HepG2 (cell line): Measurements from ENCODE around the gene SLC6A6. TPM values are rescaled to one million over a fixed set of nuclear protein-coding genes. Genes with fewer than 3 reads are reported as not detected.

Source experiments
- BRCA1 ChIP-seq: sonication (generic); formaldehyde crosslinking; IDR thresholded peaks from 2 replicates; pipeline ENCODE4 v1.4.0; 2020; ENCODE audit warnings: missing genetic modification reagents
- CBFB ChIP-seq: sonication (generic); formaldehyde crosslinking; IDR thresholded peaks from 2 replicates; pipeline ENCODE4 v1.4.0; 2020; ENCODE audit warnings: missing genetic modification reagents
- CHCHD3 ChIP-seq: sonication (generic); formaldehyde crosslinking; IDR thresholded peaks from 2 replicates; pipeline ENCODE4 v1.8.0; 2022; ENCODE audit warnings: mild to moderate bottlenecking, missing genetic modification reagents, moderate library complexity
- FOXK1 ChIP-seq: sonication (generic); formaldehyde crosslinking; IDR thresholded peaks from 2 replicates; pipeline ENCODE4 v1.4.0; 2020; ENCODE audit warnings: low read depth, missing genetic modification reagents, borderline replicate concordance
- GFI1 ChIP-seq: sonication (generic); formaldehyde crosslinking; IDR thresholded peaks from 2 replicates; pipeline ENCODE4 v1.5.0; 2020; ENCODE audit warnings: missing genetic modification reagents, mild to moderate bottlenecking, borderline replicate concordance
- HDAC2 ChIP-seq: sonication (generic); formaldehyde crosslinking; IDR thresholded peaks from 2 replicates; pipeline ENCODE4 v1.4.0; 2020; ENCODE audit warnings: missing genetic modification reagents
- HMG20A ChIP-seq: IDR thresholded peaks from 2 replicates; pipeline ENCODE4 v1.6.1; 2016; ENCODE audit warnings: borderline replicate concordance
- IKZF1 ChIP-seq: fragments of 450-650 bp; IDR thresholded peaks from 2 replicates; pipeline ENCODE4 v1.7.1; 2016
- KLF12 ChIP-seq: sonication (generic); formaldehyde crosslinking; IDR thresholded peaks from 2 replicates; pipeline ENCODE4 v1.4.0; 2020; ENCODE audit warnings: missing genetic modification reagents, borderline replicate concordance
- LCORL ChIP-seq, 2 experiments: fragments of 450-650 bp in 1 of 2; sonication (generic) in 1 of 2; formaldehyde crosslinking in 1 of 2; IDR thresholded peaks; 2 replicates each; pipeline versions ENCODE4 v1.5.0 to v1.6.1; 2017 to 2020; ENCODE audit warnings: antibody characterized with exemption in 1 of 2, missing genetic modification reagents in 1 of 2
- MXI1 ChIP-seq: IDR thresholded peaks from 3 replicates; pipeline ENCODE4 v1.6.1; 2012; ENCODE audit warnings: low read depth, low read length, inconsistent platforms, borderline replicate concordance
- NRL ChIP-seq: sonication (generic); formaldehyde crosslinking; IDR thresholded peaks from 2 replicates; pipeline ENCODE4 v1.5.0; 2020; ENCODE audit warnings: missing genetic modification reagents, mild to moderate bottlenecking, moderate library complexity, borderline replicate concordance
- ONECUT2 ChIP-seq: sonication (generic); formaldehyde crosslinking; IDR thresholded peaks from 2 replicates; pipeline ENCODE4 v1.4.0; 2020; ENCODE audit warnings: missing genetic modification reagents
- REXO4 ChIP-seq: sonication (generic); formaldehyde crosslinking; IDR thresholded peaks from 2 replicates; pipeline ENCODE4 v1.8.0; 2022; ENCODE audit warnings: missing genetic modification reagents, mild to moderate bottlenecking, borderline replicate concordance
- STAG1 ChIP-seq: sonication (generic); formaldehyde crosslinking; IDR thresholded peaks from 2 replicates; pipeline ENCODE4 v1.4.0; 2020; ENCODE audit warnings: missing genetic modification reagents
- ZFX ChIP-seq: sonication (generic); formaldehyde crosslinking; IDR thresholded peaks from 2 replicates; pipeline ENCODE4 v1.4.0; 2020; ENCODE audit warnings: mild to moderate bottlenecking, low read depth, missing genetic modification reagents, moderate library complexity
- ZFYVE20 ChIP-seq: sonication (generic); formaldehyde crosslinking; IDR thresholded peaks from 2 replicates; pipeline ENCODE4 v1.8.0; 2023; ENCODE audit warnings: low read depth, mild to moderate bottlenecking, moderate library complexity, missing genetic modification reagents, borderline replicate concordance
- ZNF124 ChIP-seq: sonication (generic); formaldehyde crosslinking; IDR thresholded peaks from 2 replicates; pipeline ENCODE4 v1.4.0; 2020; ENCODE audit warnings: missing genetic modification reagents
- ZNF33A ChIP-seq: sonication (generic); formaldehyde crosslinking; IDR thresholded peaks from 2 replicates; pipeline ENCODE4 v1.5.1; 2020; ENCODE audit warnings: missing genetic modification reagents, mild to moderate bottlenecking, moderate library complexity, borderline replicate concordance
- ZNF367 ChIP-seq: sonication (generic); formaldehyde crosslinking; IDR thresholded peaks from 2 replicates; pipeline ENCODE4 v1.4.0; 2020; ENCODE audit warnings: missing genetic modification reagents, borderline replicate concordance
- ZNF382 ChIP-seq: sonication (generic); formaldehyde crosslinking; IDR thresholded peaks from 2 replicates; pipeline ENCODE4 v1.5.0; 2020; ENCODE audit warnings: missing genetic modification reagents, mild to moderate bottlenecking, borderline replicate concordance
- ZNF563 ChIP-seq: sonication (generic); formaldehyde crosslinking; IDR thresholded peaks from 2 replicates; pipeline ENCODE4 v1.8.0; 2022; ENCODE audit warnings: mild to moderate bottlenecking, moderate library complexity, missing genetic modification reagents
- ZSCAN9 ChIP-seq: IDR thresholded peaks from 2 replicates; pipeline ENCODE4 v1.6.1; 2016; ENCODE audit warnings: borderline replicate concordance
- ZZZ3 ChIP-seq: sonication (generic); formaldehyde crosslinking; IDR thresholded peaks from 2 replicates; pipeline ENCODE4 v1.4.0; 2020; ENCODE audit warnings: missing genetic modification reagents, mild to moderate bottlenecking, borderline replicate concordance
- polyA plus RNA-seq, 8 experiments: library from polyadenylated mRNA; depleted of rRNA in 3 of 8; stranded (reverse) in 7 of 8; unstranded in 1 of 8; fragments of >200 nt; fragmentation: Illumina TruSeq in 4 of 8; extraction: Trizol in 4 of 8; gene quantifications; 2 replicates each; pipeline versions ENCODE4 v1.2.1 to v1.2.3, GENCODE V29; 2011 to 2016; ENCODE audit warnings: low read depth in 4 of 8, missing spikeins in 1 of 8, mixed read lengths in 1 of 8; ENCODE audit not compliant: insufficient read depth in 1 of 8
- total RNA-seq, 5 experiments: library from RNA; depleted of rRNA; stranded (reverse); fragments of >200 nt; fragmentation: Illumina TruSeq; extraction: Trizol; gene quantifications; 2 replicates each; pipeline ENCODE4 v1.2.3, GENCODE V29; 2016; ENCODE audit warnings: low read depth in 1 of 5
- TF ChIP-seq, protein P1 (sequence below): sonication (generic); formaldehyde crosslinking; IDR thresholded peaks from 2 replicates; pipeline ENCODE4 v1.4.0; 2020; ENCODE audit warnings: missing genetic modification reagents
- TF ChIP-seq, protein P2 (sequence below): sonication (generic); formaldehyde crosslinking; IDR thresholded peaks from 2 replicates; pipeline ENCODE4 v1.4.0; 2020; ENCODE audit warnings: mild to moderate bottlenecking, low read depth, missing genetic modification reagents
- TF ChIP-seq, protein P3 (sequence below): IDR thresholded peaks from 2 replicates; pipeline ENCODE4 v1.6.1; 2016; ENCODE audit warnings: mild to moderate bottlenecking, missing biosample characterization, missing genetic modification reagents
- TF ChIP-seq, protein P4 (sequence below): sonication (generic); formaldehyde crosslinking; IDR thresholded peaks from 2 replicates; pipeline ENCODE4 v1.5.1; 2020; ENCODE audit warnings: missing genetic modification reagents, mild to moderate bottlenecking, borderline replicate concordance

The SLC6A6 gene
- total and polyA plus RNA-seq, 2 of the 13 experiments (the other 11 are each of a cell fraction or from before 2014, with no cell fraction given) = 14.1 to 20.7 TPM

DNA sequence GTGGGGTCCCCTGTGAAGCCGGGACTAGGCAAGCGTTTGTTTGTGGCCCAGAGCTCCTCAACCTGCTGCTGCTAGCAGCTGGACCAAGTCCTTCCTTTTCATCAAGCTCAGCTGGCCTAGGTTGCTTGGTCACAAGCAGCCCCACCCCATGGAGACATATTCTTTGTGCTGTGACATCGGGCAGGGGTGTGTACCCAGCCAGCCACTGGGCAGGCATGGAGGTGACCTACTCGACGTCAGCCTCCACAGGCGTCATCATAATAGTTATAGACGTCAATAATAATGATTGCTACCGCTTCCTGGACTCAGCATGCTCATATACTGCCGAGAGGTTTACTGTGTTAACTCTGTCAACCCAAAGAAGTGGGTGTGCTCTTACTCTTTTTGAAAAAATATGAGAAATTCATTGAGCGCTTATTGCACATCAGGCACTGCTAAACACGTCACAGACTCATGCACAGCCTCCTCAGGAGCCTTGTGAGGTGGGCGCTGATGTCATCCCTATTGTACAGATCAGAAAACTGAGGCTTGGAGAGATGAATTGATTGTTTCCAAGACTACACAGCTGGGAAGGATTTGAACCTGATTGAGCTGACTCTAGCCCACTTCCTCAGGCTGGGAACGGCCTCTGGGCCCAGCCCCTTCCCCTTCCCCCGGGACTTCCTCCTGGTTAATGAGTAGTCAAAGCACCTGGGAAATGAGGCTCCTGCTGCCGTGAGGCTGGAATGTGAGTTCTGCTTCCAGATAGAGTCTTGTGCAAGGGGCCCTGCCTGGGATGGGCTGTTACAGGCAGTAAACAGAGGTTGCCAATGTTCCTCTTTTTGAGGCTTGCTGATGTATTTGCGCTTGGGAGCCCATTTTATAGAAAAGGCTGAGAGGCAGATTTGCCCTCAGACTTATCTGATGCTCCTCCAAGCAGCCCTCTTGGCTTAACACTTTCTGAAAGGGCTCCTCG lies 16.2 kb downstream of the SLC6A6 start (continued):
- TF ChIP-seq ZNF382 (CRISPR knock-in tag) (no peak), STAG1 (CRISPR knock-in tag) (no peak), ZFYVE20 (CRISPR knock-in tag) (no peak), MXI1 (peak; percentile 42; the same call in 1 of the 3 replicates), GFI1 (CRISPR knock-in tag) (no peak), KLF12 (CRISPR knock-in tag) (no peak), ZNF367 (CRISPR knock-in tag) (no peak), CBFB (CRISPR knock-in tag) (no peak), ZSCAN9 (CRISPR knock-in tag) (no peak), HMG20A (CRISPR knock-in tag) (no peak; the same call in 1 of the 2 replicates), ZZZ3 (CRISPR knock-in tag) (no peak), ZNF563 (no peak), ZNF124 (CRISPR knock-in tag) (no peak), LCORL (IDR thresholded peaks at IDR 0.05) (no peak), LCORL (CRISPR knock-in tag; IDR thresholded peaks at IDR 0.05) (peak; percentile 61; the same call in 1 of the 2 replicates), REXO4 (CRISPR knock-in tag) (no peak), NRL (no peak), ZNF33A (no peak), BRCA1 (no peak), FOXK1 (CRISPR knock-in tag) (no peak), ZFX (CRISPR knock-in tag) (peak; percentile 56; the same call in 1 of the 2 replicates), HDAC2 (CRISPR knock-in tag) (peak; percentile 85), IKZF1 (no peak), ONECUT2 (CRISPR knock-in tag) (no peak), CHCHD3 (CRISPR knock-in tag) (no peak)
- TF ChIP-seq, protein P1, sequence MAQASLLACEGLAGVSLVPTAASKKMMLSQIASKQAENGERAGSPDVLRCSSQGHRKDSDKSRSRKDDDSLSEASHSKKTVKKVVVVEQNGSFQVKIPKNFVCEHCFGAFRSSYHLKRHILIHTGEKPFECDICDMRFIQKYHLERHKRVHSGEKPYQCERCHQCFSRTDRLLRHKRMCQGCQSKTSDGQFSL (CRISPR knock-in tag) = no peak
- TF ChIP-seq, protein P2, sequence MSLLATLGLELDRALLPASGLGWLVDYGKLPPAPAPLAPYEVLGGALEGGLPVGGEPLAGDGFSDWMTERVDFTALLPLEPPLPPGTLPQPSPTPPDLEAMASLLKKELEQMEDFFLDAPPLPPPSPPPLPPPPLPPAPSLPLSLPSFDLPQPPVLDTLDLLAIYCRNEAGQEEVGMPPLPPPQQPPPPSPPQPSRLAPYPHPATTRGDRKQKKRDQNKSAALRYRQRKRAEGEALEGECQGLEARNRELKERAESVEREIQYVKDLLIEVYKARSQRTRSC (CRISPR knock-in tag) = no peak
- TF ChIP-seq, protein P3, sequence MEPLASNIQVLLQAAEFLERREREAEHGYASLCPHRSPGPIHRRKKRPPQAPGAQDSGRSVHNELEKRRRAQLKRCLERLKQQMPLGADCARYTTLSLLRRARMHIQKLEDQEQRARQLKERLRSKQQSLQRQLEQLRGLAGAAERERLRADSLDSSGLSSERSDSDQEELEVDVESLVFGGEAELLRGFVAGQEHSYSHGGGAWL = no peak
- TF ChIP-seq, protein P4, sequence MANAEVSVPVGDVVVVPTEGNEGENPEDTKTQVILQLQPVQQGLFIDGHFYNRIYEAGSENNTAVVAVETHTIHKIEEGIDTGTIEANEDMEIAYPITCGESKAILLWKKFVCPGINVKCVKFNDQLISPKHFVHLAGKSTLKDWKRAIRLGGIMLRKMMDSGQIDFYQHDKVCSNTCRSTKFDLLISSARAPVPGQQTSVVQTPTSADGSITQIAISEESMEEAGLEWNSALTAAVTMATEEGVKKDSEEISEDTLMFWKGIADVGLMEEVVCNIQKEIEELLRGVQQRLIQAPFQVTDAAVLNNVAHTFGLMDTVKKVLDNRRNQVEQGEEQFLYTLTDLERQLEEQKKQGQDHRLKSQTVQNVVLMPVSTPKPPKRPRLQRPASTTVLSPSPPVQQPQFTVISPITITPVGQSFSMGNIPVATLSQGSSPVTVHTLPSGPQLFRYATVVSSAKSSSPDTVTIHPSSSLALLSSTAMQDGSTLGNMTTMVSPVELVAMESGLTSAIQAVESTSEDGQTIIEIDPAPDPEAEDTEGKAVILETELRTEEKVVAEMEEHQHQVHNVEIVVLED (CRISPR knock-in tag) = 0 out of 2 replicates have a peak, but pooled peaks have one; percentile 28
